ENCODE results near the gene COPZ1. TPM values are rescaled to one million over a fixed set of nuclear protein-coding genes. Genes with fewer than 3 reads are reported as not detected.
"Not testable (repeated sequence)": the region's sequence is repeated elsewhere in the genome, so short reads cannot be mapped to it uniquely, and the experiment has no call there.

COPZ1 gene
- polyA plus RNA-seq, 3 donors: 77.5 to 102 (median 100) TPM

DNA sequence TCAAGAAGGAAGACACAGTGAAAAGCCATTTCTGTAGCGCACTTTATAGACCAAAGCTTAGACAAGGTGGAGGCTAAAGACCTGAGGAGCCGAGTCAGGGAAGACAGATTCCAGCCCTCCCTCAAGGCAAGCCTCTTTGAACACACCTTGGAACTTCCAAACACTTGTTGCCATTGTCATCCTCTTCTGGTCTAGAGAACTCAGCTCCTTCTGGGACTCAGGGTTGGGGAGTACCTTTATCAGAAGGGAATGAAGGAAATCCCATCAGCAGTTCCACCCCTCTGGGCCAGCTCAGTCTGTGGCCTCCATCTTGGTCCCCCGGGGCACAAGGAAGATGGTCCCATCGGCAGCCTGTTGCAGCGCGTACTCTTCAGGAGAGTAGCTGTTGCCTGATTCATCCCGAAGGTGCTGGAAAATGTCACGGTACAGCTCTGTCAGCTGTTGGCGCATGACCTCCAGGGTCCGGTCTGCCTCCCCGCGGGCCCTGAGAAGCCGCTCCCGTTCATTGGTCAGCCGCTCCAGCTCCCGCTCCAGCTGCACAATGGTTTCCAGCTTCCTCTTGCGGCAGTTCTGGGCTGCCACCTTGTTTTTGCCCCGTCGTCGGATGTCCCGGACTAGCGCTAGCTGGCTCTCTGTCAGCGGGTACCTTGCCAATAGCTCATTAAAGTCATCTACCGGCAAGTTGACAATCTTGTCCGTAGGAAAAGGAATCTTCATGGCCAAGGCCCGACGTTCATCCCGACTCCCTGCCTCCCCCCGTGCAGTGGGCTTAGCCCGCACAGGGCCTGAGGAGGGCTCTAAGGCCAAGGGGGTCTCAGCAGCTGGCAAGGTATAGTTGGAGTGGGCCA, 32.6 kb upstream of the COPZ1 start:
- WGBS, 3 donors: 86 to 94% (median 91%) methylated on average over 28 to 30 of the region's 30 CpGs
- H3K27ac ChIP-seq (ENCODE audit: low read depth, low read length): no peak overlapping the region

DNA sequence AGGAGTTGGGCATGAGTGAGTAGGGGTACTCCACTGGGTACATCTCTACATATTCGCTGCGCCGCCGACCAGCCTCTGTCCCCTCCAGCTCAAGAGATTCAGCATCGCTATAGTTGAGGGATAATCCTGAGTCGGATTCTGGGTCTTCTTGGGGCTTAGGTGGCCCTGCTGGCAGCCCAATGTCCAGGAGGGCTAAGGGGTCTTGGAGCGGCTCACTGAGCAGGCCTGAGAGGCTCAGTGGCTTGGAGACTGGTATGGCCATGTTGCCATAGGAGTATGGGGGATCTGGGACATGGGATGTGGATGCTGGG, 32.0 kb upstream of the COPZ1 start:
- WGBS, 3 donors: 97 to 98% (median 97%) methylated on average over 7 of the region's 7 CpGs
- H3K27ac ChIP-seq (ENCODE audit: low read depth, low read length): no peak overlapping the region

DNA sequence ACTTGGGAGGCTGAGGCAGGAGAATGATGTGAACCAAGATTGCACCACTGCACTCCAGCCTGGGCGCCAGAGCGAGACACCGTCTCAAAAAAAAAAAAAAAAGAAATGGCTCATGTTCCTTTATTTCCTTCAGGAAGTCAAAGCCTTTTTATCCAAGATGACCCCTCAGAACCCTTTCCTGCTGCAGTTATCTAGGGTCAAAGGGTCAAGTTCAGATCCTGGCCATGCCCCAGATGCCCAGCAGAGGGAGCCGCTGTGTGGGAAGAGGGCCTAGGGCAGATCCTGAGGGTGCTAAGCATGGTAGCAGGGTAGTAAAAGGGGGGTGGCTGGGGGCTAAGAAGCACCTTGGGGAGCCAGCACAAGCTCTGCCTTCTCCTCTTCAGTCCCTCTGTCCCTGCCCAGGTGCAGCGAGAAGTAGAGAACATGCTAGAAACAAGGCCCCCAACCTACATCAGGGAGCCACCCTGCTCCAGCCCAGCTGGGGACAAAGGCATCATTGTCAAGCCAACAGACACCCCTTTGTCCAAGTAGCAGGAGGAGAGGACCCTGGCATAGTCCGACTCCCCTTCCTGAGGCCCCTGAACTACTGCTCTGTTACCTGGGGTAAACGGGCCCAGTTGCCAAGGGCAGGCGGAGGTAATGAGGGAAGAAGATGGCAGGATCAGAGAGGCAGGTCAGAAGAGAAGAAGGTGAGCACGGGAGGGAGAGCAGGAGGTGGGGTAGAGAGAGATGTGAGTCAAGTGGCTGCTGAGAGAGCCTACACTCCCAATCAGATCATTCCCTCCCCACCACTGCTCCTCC, 30.6 kb upstream of the COPZ1 start:
- H3K27ac ChIP-seq (ENCODE audit: low read depth, low read length): no peak overlapping the region
- WGBS, 3 donors: 47 to 60% (median 60%) methylated on average over 9 of the region's 9 CpGs

DNA sequence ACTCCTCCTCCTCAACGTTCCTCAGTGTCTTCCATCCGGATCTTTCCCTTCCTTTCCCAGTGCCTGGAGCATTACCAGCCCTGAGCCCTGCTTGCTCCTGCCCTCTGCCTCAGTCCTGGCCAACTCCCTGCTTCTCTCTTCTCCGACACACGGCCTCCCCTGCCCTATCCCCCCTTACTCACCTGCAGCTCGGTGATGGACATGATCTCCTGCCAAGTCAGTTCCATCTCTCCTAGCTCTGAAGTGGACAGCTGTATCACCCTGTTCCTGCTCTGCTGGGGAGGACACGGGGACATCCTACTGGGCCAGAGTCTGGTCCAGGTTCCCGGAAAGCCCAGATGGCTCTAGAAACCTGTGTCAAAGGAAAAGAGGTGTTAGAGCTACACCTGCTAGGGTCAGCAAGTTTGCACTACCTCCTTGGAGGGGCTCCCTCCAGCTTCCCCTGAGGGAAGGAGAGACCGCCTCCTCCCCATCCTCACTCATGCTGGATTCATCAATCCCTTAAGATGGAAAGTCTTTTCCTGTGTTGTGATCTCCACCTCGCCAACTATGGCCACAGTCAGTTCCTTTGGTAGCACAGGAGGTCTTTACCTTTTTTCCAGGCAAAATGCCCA, 29.9 kb upstream of the COPZ1 start:
- H3K27ac ChIP-seq (ENCODE audit: low read depth, low read length): no peak overlapping the region
- 63 to 85% (median 72%) methylated on average over 8 to 9 of the region's 9 CpGs for WGBS, 3 donors

DNA sequence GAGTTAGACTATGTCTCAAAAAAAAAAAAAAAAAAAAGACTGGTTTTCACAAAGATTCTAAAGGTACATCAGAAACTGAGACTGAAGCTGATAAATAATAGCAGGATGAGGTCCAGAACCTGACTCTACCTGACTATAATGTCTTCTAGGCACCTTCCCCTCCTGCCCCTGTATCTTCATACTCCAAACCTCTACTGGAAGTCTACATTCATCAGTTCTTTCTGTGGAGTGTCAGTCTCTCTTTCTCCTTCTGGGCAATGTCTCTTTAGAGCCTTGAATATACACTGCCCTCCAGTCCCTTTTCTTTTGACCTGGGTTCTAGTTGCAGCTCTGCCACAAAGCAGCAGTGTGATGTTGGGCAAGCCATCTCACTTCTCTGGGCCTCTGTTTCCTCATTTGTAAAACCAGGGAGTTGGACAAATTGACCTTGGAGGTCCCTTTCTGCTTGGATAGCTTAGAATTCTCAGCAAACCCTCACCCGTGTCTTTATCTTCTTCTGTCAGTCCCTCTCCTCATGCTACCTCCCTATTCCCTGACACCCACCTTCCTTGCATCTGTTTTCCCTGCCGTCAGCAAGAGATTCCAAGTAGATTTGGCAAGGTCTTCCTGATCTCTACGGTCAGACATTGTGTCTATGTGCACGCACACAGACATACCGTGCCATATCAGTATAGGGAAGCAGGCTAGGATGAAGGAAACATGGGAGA, 28.4 kb upstream of the COPZ1 start:
- H3K27ac ChIP-seq (ENCODE audit: low read depth, low read length): no peak overlapping the region
- WGBS, 3 donors: 39 to 82% (median 68%) methylated on average over 5 of the region's 5 CpGs

DNA sequence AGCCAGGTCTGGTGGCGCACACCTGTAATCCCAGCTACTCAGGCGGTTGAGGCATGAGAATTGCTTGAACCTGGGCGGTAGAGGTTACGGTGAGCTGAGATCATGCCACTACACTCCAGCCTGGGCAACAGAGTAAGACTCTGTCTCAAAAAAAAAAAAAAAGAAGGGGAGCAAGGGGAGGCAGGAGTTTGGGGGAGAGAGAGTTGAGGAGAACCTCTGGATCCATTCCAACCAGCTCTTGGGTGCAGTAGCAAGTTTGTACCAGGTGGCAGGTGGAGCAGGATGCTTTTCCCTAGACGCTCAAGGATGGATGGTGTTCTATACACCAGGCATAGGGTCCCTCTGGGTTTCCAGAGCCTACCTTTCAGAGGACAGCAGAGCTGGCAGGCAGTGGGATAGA, 26.0 kb upstream of the COPZ1 start:
- no peak overlapping the region for H3K27ac ChIP-seq (ENCODE audit: low read depth, low read length)
- WGBS, 3 donors: 68 to 94% (median 68%) methylated on average over 5 of the region's 5 CpGs

DNA sequence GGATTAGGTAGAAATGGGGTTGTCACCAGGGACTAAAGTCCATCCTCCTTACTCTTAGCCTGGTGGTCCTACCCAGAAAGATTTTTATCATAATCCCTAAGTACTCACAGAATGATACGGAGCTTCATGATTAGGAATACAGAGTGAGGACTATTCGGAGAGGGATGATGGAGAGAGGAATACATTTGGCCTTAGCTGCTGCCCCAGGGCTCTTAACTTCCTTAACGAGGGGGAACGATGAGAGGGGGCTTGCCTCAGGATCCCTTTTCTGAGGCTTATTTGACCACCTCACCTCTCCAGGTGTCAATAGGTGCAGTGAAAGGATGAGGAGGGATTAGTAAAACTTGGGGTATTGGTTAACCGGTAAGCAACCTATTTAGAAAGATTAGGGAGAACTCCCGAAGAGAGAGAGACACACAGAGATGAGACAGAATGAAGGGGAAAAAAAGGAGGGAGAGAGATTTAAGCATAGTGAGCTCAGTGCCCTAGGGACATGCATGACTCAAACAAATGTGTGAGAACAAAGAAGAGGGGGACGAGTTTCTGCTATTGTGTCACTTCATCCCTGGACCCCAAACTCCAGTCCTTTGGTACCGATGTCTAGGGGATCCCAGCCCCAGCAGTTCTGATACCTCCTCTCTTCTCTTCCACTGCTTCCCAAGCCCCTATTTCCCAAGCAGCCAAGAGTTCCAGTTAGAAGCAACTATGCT, 25.3 kb upstream of the COPZ1 start:
- no peak overlapping the region for H3K27ac ChIP-seq (ENCODE audit: low read depth, low read length)

DNA sequence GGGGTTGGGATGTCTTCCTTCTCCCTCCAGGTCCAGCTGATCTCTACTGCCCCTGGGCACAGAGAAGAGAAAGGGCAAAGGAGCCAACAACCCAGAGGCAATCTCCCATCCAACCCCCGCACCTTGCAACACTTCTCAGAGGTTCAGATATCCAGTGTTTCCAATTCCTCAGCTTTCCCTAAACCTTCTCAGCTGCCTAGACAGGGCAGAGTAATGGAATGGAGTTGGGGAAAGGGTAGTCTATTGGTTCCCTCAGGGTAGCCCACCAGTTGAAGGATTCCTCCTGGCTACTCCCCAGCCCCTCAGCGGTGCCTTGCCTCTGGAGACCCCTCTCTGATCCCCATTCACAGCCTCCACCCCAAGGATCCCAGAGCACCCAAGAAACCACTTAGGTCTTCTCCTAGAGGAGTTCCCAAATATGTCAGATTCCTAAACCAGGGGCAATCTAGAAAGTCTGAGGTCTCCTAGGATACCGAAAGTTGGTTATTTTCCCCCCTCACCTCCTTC, 24.7 kb upstream of the COPZ1 start:
- H3K27ac ChIP-seq (ENCODE audit: low read depth, low read length): no peak overlapping the region
- WGBS, 3 donors: 23 to 54% (median 34%) methylated on average over 3 of the region's 3 CpGs

More for the DNA sequence above, 25.3 kb upstream of the COPZ1 start:
- 37 to 72% (median 40%) methylated on average over 8 of the region's 8 CpGs for WGBS, 3 donors

DNA sequence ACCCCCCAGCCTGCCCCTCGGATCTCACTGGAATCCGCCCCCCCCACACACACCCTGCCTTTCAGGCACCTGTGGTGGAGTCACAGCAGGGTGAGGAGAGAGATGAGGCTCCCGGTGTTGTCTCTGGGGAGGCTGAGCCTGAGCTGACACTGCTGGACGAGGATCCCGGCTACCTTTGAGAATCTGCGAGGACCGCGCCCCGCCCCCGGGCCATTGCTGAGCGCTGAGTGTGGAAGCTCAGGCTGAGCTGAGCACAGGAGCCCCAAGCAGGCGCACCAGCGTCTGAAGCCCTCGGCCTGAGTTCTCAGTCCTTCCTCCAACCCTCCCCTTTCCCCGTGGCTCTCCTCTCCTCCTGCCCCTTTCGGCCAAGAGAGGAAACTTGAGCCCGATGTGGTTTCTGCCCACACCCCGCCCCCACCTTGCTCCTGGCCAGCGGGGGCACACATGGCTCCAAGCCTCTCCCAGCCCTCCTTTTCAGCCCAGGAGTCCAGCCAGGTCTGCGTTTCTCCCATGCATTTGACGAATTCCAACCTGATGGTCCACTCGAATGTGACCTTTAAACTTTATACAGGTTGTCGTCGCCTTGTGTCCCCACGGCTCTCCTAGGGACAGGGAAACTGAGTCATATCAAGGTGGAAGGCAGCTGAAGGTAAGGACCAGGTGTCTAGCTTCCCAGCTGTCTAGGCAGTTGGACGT, 24.1 kb upstream of the COPZ1 start, which contains the start of gene NFE2:
NFE2 (minus strand) TSS at position 284 of the 696 bp plus-strand sequence. CDS start 5,767 bp downstream, outside the sequence.
- no peak within 1 kb of the TSS for H3K27ac ChIP-seq (ENCODE audit: low read depth, low read length)
- 2 to 4% (median 4%) methylated on average over 26 of the region's 26 CpGs for WGBS, 3 donors

DNA sequence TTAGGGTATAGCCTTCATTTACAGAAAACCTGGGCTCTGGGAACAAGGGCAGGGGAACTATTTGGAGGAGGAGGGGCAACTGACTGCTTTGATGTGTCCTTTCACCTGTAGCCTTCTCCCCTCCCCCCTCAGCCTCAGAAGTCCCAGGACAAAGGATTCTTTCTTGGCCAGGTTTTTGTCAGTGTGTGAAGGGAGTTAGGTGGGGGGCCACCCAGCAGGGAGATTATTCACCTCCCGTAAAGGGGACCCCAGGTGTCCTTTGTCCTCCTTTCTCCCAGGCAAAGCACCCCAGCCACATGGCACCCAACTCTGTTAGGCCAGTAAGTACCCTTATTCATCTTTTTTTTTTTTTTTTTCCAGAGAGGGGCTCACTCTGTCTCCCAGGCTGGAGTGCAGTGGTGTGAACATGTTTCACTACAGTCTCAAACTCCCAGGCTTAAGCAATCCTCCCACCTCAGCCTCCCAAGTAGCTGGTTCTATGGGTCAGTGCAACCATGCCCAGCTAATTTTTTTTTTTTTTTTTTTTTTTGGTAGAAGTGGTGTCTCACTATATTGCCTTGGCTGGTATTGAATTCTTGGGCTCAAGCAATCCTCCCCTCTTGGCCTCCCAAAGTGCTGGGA, 23.4 kb upstream of the COPZ1 start:
- 63 to 87% (median 87%) methylated on average over 1 of the region's 1 CpG for WGBS, 3 donors

DNA sequence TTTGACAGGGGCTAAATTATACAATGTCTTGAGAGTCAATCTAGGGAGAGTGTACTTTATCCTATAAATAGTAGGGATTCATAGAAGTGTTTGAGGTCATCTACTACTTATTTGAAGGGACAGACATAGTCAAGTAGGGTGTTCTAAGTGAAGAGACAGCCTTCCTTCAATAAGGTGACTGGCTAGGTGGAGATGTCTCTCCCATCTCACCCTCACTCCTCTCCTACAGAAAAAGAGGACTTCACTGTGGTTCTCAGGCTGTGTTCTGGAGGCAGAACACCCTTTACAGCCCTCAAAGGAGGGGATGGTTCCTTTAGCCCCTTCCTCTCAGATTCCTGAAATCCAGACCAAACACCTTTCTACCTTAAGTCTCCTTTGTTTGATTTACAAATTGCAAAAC, 21.3 kb upstream of the COPZ1 start:
- H3K27ac ChIP-seq (ENCODE audit: low read depth, low read length): no peak overlapping the region

More for the DNA sequence above, 23.4 kb upstream of the COPZ1 start:
- no peak overlapping the region for H3K27ac ChIP-seq (ENCODE audit: low read depth, low read length)

DNA sequence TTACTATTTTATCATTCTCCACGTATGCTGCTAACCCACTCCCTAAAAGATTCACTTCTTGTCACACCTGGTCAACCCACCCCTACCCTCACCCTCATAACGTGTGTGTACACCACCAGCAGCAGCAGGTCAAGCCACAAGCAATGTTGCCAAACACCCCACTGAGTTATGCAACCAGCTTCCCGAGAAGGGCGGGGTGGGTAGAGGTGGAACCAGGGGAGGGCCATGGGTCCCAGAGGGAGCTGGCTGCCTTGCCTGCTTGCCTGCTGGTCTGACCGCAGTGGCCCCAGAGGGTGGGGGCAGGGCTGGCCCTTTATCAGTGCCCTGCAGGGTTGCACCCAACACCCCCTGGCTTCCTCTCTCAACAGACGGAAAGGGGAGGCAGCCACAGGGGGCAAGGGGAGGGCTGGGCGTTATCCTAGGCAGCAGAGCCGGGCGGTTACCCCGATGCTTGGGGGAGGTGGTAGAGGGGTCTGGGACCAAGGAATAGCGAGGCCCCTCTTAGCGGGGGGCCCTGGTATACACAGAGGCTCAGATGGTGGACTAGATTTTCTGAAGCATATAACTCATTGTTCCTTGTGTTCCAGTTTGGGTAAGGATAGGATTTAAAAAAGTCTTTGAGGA, 20.6 kb upstream of the COPZ1 start:
- no peak overlapping the region for H3K27ac ChIP-seq (ENCODE audit: low read depth, low read length)

DNA sequence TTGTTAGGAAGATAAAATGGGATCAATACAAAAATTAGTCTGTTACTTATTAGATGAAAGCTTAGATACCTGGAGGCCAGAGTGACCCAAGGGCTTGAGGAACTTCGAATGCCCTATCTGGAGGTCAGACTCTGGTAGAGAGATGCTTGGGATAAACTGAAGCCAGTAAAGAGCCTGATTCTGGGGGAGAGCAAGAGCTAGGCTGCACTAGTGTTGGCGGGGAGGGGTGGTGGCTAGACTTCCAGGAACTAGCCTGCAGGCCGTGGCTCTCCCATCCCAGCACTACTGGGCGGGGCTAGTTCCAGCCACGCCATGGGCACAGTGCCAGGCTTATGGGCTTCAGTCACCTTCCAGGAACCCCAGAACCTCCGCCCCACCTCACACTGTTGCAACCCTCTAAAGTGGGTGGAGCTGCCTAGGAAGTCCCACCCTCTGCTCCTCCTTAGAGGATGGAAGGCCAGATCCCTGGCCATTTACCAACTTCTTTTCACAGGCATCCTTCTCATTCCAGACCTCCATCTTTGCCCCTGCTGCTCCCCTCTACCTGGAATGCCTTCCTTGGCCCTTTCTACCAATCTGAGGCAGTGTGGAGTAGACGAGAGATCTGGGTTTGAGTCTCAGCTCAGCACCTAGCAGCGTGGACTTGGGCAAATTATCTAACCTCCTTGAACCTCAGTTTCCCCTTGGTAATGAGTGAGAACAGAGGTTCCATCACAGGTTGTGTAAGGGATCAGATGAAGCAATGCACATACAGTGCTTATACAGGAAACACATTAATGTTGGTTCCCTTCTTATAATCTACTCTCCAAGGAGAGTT, 17.8 kb upstream of the COPZ1 start:
- H3K27ac ChIP-seq (ENCODE audit: low read depth, low read length): peak overlapping the region; percentile 45
- WGBS, 3 donors: 30 to 68% (median 42%) methylated on average over 8 of the region's 8 CpGs

More for the DNA sequence above, 20.6 kb upstream of the COPZ1 start:
- WGBS, 3 donors: 9 to 25% (median 10%) methylated on average over 12 of the region's 12 CpGs

DNA sequence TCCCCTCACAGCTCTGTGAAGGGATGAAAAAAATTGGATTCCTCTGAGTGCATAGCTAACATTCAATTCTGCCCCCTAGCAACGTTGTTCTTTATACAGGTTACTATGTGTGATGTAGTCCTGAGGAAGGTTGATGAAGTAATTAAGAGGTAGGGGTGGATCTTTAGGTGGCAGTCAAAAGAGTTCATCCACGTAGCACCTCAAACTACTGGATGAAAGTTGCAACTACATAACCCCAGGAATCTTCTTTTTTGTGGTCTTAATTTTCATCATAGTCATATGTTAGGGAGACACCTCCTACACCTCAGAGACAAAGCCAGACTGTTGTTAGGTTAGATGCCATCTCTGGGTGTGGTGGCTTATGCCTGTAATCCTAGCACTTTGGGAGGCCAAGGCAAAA, 13.9 kb upstream of the COPZ1 start:
- 46 to 71% (median 58%) methylated on average over 2 of the region's 2 CpGs for WGBS, 3 donors
- no peak overlapping the region for H3K27ac ChIP-seq (ENCODE audit: low read depth, low read length)

DNA sequence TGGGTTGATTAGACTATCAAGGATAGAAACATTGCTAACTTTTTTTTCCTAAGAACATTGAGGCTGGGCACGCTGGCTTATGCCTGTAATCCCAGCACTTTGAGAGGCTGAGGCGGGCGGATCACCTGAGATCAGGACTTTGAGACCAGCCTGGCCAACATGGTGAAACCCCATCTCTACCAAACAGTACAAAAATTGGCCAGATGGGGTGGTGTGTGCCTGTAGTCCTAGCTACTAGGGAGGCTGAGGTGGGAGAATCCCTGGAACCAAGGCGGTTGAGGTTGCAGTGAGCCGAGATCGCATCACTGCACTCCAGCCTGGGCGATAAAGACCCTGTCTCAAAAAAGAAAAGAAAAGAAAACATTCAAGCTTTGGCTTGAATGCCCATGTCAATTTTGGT, 12.6 kb upstream of the COPZ1 start:
- 89 to 97% (median 94%) methylated on average over 7 of the region's 7 CpGs for WGBS, 3 donors

DNA sequence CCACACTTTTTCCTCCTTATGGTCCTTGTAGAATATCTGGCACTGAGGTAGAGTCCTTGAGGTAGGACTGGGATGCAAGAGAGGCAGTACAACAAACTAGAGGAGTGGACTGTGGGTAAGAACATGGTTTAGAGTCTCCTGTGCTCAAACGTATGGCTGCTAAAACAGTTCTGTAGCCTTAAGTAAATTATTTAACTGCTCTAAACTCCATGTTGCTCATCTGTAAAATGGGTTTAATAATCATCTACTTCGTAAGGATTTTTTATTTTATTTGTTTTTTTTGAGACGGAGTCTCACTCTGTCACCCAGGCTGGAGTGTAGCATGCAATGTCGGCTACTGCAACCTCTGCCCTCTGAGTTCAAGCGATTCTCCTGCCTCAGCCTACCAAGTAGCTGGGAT, 3.6 kb upstream of the COPZ1 start:
- H3K27ac ChIP-seq (ENCODE audit: low read depth, low read length): no peak overlapping the region
- WGBS, 3 donors: 88 to 93% (median 91%) methylated on average over 5 of the region's 5 CpGs

More for the DNA sequence above, 12.6 kb upstream of the COPZ1 start:
- H3K27ac ChIP-seq (ENCODE audit: low read depth, low read length): not testable (repeated sequence)
